Jurkat, Clone E6-1 (cell line): ENCODE measurements around the gene EXOSC10.
A peak's percentile ranks its signal among the peaks of the same experiment; 100 is the strongest.
"Not testable (repeated sequence)": the region's sequence is repeated elsewhere in the genome, so short reads cannot be mapped to it uniquely, and the experiment has no call there.

Experiments
- DNase-seq: peaks from one replicate; pipeline ENCODE4 v3.0.0-alpha.2; 2011; ENCODE audit warnings: low read depth, low spot score
- H3K4me3 ChIP-seq: 2 replicates; pipeline ENCODE4 v1.5.1; 2011; ENCODE audit warnings: mild to moderate bottlenecking, low read length, control low read depth, moderate library complexity

EXOSC10 gene

DNA sequence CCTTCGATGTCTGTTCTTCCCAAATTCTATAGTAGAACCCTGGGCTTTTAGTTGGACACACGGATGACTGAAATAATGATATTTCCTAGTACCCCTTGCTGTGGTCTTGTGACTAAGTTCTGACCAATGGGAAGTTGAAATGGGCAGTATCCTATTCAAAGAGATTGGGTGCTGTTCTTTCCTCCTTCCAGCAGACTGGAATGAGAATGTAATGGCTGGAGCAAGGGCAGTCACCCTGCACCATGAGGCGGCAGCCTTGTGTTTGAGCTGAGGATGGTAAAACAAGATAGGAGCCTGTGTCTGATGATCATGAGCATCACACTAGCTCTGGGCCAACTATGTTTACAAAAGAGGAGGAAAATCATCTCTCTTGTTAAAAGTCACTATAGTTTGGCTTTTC, 34.7 kb downstream of the EXOSC10 start:
- no peak for DNase-seq
- no peak overlapping the region for H3K4me3 ChIP-seq

DNA sequence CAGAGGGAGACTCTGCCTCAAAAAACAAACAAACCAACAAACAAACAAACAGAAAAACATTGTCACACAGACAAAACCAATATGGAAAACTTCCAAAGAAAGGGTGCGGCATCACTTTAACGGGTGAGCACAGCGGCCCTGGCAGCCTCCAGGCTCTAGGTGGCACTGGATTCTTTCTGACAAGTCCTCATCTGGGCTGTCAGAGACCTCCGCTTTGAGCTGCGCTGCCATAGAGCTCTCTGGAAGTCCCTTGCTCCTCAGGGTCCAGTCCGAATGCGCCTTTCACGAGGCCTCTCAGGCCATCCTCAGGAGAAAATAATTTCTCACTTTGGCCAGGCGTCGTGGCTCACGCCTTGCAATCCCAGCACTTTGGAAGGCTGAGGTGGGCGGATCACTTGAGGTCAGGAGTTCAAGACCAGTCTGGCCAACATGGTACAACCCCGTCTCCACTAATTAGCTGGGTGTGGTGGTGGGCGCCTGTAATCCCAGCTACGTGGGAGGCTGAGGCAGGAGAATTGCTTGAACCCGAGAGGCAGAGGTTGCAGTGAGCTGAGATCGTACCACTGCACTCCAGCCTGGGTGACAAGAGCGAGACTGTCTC, 35.6 kb downstream of the EXOSC10 start:
- not testable (repeated sequence) for H3K4me3 ChIP-seq
- peak; percentile 21 for DNase-seq

DNA sequence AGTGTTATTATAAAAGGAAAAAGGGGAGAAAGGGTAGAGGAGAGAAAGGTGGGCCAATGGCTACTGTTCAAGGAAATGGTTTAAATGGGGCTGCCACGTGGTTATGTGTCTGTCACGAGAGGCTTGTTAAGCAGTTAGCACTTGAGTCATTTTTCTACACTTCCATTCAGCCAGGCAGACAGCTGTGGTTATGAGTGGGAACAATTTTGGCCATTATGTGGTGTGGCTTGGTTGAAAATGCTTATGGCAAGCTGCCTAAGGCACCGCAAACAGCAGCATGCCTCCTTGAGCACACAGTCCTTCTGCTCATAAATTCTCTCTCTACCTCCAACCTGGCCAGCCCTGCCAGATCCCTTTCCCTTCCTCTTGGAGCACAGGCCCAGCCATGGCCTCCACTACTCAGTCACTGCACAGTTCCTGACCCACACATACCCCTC, 36.7 kb downstream of the EXOSC10 start:
- DNase-seq, result peak; percentile 18
- no peak overlapping the region for H3K4me3 ChIP-seq

DNA sequence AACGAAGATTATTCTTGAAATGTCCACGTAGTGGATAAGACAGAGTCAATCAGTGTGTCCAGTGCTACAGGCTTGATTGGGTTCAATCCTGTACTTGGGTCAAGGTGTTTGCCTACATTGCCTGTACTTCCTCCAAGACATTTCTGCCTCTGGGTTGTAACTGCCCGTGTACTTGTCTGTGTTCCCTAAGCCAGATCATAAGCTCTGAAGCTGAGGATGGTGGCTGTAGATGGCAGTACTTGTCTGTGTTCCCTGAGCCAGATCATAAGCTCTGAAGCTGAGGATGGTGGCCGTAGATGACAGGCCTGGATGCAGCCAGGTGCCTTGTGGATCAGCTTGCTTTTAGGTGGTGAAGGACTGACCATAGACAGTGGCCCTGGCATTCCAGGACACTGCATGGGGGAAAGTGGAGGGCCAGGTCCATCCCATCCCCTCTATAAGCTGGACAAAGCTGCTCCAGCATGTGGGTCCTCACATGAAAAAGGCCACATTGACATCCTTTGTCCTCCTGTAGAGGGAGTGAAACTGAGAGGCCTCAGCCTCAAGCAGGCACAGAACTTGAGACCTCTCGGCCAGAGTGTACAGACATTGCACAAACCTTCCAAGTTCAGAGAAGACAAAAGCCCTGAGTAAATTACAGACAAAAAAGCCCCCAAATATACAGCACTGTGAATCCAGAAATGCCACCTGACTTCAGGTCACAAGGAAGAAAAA, 37.9 kb downstream of the EXOSC10 start:
- no peak overlapping the region for H3K4me3 ChIP-seq
- DNase-seq, result no peak

DNA sequence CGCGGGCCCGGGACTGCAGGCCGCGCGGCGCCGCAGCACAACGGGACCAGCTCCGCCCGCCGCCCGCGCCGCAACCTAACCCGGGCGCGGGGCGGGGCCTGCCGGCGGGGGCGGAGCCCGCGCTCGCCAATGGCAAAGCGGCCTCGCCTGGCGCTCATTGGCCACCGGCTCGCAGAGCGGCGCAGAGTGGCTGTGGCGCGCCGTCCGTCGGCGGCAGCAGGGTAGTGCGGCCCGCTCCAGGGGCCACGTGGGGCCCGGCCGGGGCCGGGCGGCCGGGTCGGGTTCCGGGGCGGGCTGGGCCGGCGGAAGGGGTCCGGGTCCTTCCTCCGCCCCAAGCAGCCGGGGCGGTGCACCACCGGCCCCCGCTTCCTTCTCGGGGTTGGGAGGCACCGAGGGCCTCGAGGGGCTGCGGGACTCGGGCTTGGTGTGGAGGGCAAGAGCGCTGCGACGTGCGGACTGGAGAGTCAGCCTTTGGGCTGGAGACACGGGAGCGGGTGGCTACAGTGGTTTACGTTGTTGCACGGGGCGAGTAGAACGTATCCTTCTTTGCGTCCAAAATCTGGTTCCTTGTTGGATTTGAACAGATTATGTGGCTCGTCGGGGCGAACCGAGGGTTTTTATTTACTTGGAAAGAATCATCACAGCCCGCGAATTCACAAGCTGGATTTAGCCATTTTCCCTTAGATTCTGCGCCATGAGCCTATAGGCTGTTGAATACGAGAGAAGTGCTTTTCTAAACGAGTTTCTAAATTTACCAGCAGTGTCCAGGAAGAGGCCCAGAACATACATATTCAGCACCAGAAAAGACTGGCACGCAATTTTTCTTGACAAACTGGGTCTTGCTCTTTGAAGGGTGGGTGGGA, 39.5 kb downstream of the EXOSC10 start, which contains the start of gene SRM:
Gene SRM, minus strand, starts transcription at position 51 of the 863 bp plus-strand sequence. CDS start 75 bp downstream, outside the sequence.
- peak within 1 kb of the TSS; percentile 90 for H3K4me3 ChIP-seq
- peak; percentile 82 for DNase-seq

DNA sequence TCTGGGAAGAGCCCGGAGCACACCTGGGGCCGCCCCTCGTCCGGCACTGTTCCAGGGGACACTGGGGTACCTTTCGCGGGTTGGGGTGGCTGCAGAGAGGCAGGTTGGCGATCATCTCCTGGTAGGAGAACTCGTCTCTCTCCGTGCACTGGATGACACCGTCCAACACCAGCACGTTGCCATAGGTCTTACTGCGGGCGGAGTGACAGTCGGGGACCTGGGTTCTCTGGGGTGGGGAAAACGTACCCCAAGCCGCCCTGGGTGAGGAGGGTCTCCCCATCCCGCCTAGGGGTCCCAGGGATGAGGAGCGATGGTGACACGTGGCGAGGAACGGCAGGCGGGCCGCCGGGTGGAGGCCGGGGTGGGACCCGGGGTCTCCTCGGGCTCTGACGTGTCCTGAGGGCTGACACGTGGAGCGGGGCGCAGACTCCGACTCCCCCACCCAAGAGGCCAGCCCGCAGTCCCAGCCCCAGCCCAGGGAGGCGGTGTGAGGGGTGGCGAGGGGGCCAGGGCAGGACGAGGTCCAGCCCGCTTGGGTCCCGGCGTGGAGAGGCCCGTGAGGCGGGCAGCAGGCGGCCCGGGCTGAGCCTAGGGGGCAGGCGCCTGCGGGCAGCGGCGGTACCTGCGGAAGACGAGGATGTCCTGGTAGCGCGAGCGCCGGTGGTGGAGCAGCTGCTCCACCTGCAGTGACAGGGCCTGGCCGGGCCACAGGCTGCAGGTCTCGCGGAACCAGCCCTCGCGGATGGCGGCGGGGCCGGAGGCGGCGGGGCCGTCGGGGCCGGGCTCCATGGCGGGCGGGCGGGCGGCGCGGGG, 40.3 kb downstream of the EXOSC10 start:
- DNase-seq, result no peak
- peak overlapping the region; percentile 90 for H3K4me3 ChIP-seq

DNA sequence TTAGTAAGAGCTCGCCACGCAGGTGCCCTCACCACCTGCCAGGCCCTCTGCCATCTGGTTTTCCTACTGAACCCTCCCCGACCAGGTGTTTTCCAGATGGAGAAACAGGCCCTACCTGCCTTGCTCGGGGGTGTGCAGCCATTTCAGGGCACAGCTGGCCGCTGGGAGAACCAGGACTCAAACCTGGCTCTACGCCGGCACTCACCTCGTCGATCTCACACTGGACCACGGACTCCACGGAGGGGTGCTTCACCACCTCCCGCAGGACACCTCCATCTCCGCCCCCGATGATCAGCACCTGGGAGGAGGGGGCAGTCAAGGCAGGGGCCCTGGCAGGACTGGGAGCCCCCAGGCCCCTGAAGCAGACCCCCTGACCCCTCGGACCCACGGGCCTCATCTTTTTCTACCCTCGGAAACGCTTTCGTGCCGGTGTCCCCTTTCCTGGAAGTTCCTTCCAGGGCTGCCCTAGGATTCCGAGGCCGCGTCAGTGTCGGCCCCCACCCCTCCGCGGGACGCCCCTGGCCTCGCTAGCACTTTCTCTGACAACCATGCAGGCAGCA, 41.0 kb downstream of the EXOSC10 start:
- no peak for DNase-seq
- H3K4me3 ChIP-seq, result peak overlapping the region; percentile 90

DNA sequence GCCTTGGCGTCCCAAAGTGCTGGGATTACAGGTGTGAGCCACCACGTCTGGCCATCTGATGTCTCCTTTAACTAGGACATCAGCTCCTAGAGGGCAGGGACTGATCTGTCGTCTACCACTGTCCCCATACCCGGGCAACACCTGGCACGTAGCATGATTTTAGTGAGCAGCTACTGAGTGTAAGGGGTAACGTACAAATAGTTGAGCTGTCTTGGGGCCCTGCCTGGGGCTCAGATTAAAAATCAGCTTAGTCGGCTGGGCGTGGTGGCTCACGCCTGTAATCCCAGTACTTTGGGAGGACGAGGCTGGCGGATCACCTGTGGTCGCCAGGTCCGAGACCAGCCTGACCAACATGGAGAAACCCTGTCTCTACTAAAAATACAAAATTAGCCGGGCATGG, 41.6 kb downstream of the EXOSC10 start:
- no peak overlapping the region for H3K4me3 ChIP-seq
- no peak for DNase-seq

DNA sequence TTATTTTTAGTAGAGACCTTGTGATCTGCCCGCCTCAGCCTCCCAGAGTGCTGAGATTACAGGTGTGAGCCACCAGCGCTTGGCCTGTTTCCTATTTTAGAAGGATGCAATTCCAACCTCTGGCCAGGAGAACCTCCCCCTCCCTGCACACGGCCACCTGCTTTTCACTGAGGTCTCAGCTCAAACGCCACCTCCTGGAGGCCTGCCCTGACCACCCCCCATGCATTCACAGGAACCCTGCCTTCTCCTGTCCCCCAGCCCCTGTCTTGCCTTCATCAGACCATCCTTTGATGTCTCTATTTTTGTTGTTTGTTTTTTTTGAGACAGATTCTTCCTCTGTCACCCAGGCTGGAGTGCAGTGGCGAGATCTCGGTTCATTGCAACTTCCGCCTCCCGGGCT, 42.2 kb downstream of the EXOSC10 start:
- DNase-seq, result no peak
- H3K4me3 ChIP-seq, result no peak overlapping the region

DNA sequence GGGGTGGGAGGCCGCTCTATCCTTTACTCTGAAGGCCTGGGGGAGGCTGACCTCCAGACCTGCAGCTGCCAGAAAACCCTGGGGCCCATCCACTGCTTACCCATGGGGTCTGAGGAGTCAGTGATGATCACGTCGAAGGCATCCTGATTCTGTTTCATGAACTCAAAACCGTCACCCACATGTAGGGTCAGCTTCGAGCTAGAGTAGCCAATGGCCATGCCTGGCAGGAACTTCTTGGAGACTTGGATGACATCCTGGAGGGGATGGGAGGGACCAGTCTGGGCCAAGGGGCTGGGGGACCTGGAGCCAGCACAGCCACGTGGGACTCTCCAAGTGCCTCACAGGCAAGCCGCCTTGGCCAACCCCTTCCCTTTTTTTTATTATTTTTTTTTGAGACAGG, 43.2 kb downstream of the EXOSC10 start:
- H3K4me3 ChIP-seq, result no peak overlapping the region
- no peak for DNase-seq

DNA sequence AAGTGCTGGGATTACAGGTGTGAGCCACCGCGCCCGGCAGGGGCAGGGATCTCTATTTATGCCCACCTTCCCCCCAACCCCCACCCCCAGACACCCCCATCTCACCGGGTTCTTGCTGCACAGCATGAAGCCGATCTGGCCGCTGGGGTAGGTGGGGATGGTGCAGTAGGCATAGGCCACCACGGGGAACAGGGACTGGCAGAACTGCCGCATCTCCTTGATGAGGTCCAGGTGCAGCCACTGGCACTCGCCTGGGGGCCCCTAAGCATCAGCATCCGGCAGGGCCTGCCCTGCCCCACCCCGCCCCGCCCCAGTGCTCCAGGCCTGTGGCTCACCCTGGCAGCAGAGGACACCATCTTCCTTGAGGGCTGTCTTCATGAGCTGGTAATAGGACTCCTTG, 44.0 kb downstream of the EXOSC10 start:
- no peak for DNase-seq
- H3K4me3 ChIP-seq, result no peak overlapping the region

DNA sequence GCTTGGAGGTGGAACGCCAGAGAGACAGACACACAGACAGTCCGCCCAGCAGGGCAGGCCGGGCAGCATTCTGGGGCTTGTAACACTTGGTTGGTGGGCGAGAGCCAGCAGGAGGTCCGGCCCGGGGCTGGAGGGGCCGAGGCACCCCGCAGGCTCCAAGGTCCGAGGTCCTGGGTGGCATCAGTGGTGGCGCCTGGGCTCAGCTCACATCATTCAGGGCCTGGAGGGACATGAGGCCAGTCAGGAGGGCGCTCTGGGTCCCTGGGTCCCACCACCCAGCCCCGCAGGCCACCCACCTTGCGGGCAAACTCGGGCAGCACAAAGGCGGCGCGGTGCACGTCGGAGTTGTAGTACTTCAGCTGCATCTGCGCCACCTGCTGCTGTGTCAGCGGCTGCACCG, 45.0 kb downstream of the EXOSC10 start:
- DNase-seq, result no peak
- no peak overlapping the region for H3K4me3 ChIP-seq

DNA sequence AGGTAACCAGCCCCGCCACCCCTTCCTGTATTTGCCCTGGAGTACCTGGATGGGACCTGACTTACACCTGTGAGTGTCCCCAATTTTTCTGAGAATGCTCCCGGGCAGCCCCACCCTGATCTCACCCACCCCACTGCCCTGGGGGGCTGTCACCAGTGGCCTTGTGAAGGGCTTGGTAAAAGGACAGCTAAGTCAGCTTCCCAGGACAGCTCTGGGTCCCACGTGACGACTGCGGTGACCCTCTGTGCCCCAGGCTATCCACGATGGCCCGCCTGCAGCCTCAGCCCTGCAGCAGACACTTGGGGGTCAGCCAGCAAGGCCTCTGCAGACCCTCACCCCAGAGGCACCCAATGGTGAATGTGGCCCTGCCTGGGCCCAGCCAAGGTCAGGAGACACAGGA, 45.5 kb downstream of the EXOSC10 start:
- no peak overlapping the region for H3K4me3 ChIP-seq
- DNase-seq, result no peak

DNA sequence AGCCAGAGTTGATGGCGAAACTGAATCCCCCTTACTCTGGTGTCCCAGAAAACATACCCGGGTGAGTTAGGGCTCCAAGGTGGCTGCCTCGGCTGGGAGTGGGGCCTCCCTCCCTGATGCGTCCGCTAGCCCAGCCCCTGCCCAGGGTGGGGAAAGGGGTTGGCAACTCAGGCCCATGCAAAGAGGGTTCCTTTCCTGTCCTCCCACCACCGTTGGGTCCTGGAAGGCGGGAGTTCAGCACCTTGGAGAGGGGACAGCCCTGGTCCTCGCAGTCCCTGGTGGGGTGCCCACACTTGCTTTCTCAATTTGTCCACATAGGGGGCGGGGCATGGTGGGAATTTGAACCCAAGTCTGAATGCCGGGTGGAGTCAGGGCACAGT, 45.9 kb downstream of the EXOSC10 start:
- no peak overlapping the region for H3K4me3 ChIP-seq
- no peak for DNase-seq

DNA sequence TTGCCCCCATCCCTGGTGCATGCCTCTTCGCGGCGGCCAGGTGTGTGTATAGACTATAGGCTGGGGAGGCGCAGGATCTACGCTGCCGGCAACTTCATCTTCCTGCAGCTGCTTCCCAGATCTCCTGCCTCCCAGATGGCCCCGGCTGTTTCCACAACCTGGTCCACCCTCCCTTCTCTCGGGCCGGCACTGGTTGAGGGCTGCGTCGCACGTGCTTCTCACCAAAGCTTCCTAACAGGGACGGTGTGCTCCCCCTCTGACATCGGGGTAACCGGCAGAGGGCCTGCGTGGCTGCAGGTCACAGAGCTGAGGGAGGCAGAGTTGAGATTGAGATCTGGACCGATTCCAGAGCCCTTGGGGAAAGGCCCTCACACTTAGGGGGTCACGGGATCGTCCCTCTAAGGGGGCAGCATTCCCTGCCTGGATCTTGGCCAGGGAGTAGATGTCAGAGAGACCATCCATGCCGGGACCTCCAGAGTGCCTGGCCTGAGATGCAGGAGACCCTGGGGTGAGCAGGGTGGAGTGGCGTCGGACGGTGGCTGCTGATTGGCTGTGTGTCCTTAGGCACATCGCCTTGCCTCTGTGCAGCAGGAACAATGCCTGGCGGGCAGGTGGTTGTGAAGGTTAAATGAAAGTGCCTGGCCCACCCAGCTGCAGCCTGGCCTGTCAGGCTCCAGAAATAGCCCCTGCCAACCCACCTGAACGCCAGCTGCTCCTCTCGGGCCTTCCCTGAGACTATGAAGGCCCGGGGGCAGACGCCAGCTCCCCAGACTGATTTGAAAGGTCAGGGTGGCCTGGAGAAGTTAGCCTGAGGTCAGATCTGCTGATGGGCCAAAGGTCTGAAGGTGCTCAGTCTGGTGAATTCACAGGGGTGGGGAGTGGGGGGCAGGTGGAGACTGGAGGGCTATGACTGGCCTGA, 46.6 kb downstream of the EXOSC10 start:
- DNase-seq, result no peak
- no peak overlapping the region for H3K4me3 ChIP-seq

DNA sequence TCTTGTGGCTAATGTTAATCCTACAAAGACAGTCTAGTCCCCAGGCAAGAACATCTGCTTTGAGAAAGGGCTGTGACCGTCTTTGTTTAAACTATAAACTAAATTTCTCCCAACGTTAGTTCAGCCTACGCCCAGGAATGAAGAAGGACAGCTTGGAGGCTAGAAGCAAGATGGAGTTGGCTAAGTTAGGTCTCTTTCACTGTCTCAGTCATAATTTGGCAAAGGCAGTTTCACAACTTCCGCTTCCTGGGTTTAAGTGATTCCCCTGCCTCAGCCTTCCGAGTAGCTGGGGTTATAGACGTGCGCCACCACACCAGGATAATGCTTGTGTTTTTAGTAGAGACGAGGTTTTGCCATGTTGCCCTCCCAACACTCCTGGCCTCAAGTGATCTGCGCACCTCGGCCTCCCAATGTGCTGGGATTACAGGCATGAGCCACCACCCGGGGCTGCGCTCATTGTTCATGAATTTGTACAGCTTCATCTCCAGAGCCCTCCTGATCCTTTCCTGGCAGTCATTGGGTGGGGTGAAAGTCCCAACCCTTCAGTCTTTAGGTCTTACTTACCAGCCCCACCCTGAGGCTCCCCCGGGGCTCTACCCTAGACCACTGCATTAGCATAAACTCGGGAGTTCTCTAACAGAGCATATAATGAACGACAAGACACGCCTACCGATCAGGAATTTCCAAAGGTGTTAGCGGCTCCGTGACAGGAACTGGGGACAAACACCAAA, 47.7 kb downstream of the EXOSC10 start:
- DNase-seq, result no peak

DNA sequence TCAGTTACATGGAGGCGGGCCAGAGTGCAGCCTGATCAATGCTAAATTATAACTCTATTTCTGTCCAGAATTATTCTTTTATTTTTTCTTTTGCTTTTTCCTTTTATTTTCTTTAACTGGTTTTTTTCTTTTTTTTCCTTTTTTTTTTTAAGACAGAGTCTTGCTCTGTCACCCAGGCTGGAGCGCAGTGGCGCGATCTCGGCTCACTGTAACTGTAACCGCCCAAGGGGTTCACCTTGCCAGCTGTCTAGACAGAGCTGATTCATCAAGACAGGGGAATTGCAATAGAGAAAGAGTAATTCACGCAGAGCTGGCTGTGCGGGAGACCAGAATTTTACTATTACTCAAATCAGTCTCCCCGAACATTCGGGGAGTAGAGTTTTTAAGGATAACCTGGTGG, 48.5 kb downstream of the EXOSC10 start:
- not testable (repeated sequence) for DNase-seq, H3K4me3 ChIP-seq

More for the DNA sequence above, 47.7 kb downstream of the EXOSC10 start:
- H3K4me3 ChIP-seq, result no peak overlapping the region
